Measurements from ENCODE around the gene PAQR4. TPM values are rescaled to one million over a fixed set of nuclear protein-coding genes. Genes with fewer than 3 reads are reported as not detected.

The PAQR4 gene
- total and polyA plus RNA-seq, 7 experiments from 2014 or later = 0.40 to 39.4 (median 0.70) TPM; not detected in 1

DNA sequence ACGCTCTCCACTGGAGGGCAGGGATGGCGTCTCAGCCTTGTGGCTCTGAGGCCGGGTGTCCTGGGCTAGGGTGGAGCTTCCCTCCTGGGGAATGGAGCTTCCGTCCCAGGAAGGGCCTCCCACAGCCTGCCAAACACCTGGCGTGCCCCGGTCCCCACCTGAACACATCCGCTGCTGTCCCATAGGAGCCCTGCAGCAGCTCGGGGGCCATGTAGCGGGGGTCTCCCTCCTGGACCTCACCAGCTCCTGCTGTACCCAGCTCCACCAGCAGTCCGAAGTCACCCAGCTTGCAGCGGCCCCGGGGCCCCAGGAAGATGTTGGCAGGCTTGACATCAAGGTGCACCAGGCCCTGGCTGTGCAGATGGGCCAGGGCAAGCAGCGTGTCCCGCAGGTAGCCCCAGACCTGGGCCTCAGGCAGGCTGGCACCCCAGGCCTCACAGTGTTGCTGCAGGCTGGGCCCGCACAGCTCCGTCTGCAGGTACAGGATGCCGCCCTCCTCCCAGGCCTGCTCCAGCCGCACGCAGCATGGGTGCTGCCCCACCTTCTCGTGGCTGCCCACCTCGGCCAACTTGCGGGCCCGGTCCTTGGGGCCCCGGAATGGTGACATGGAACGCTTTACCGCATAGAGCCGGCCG is 6.1 kb downstream of the PAQR4 start:
- Histone ChIP-seq H3K4me1 (ENCODE audit: control insufficient read depth in 2 of 2, insufficient read depth in 2 of 2, low read length in 2 of 2) (peaks cover 0 to 6% of the 10 kb centered on the region in 2 donors), H3K27me3 (ENCODE audit: control insufficient read depth in 2 of 2, insufficient read depth in 2 of 2, low read length in 2 of 2) (no peaks in the 10 kb centered on the region), H3K27ac (ENCODE audit: low read depth, low read length) (no peak overlapping the region), H3K36me3 (ENCODE audit: control insufficient read depth in 2 of 3, insufficient read depth in 3 of 3, low read length in 3 of 3) (no peaks in the 10 kb centered on the region), H3K4me3 (ENCODE audit: low read length) (no peak overlapping the region), H3K9me3 (ENCODE audit: control insufficient read depth in 2 of 3, low read length in 3 of 3) (no peaks in the 10 kb centered on the region)
- Mint-ChIP-seq H3K27me3 (peaks cover 0 to 6% (median 0%) of the 10 kb centered on the region in 5 donors), H3K4me1 (peaks cover 0 to 24% (median 3%) of the 10 kb centered on the region in 7 donors), H3K27ac (no peak overlapping the region), H3K9me3 (peaks cover 0 to 1% (median 0%) of the 10 kb centered on the region in 11 donors), H3K36me3 (peaks cover 0 to 2% (median 0%) of the 10 kb centered on the region in 5 donors), H3K4me3 (no peak overlapping the region)
- no peak for ATAC-seq
- DNase-seq = no peak
- ChIA-PET POLR2A (no interaction called here), CTCF (no interaction called here)
- intact Hi-C loops (cut with micrococcal nuclease) = no loop called here

DNA sequence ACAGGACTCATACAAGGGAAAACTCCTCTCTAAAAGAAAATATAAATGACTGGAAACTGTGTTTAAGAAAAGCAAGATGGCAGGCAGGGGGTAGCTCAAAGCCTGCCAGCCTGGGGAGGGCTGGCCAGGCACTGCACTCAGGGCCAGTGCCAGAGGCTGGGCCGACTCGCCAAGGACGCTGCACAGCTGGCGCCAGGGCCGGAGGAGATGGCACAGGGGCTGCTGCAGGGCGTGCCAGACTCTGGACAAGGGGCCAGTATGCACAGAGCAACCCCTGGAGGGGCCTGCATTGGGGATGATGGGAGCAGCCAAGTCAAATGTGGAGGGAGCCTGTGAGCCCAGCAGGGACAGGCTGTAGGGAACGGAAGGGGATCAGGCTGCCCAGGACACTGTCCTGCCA is 7.1 kb downstream of the PAQR4 start:
- H3K36me3 Mint-ChIP-seq = peaks cover 0 to 2% (median 0%) of the 10 kb centered on the region in 5 donors
- H3K27ac Mint-ChIP-seq = no peak overlapping the region
- intact Hi-C loops (cut with micrococcal nuclease) = no loop called here
- Histone ChIP-seq H3K27me3 (ENCODE audit: control insufficient read depth in 2 of 2, insufficient read depth in 2 of 2, low read length in 2 of 2) (no peaks in the 10 kb centered on the region), H3K4me3 (ENCODE audit: low read length) (no peak overlapping the region), H3K36me3 (ENCODE audit: control insufficient read depth in 2 of 3, insufficient read depth in 3 of 3, low read length in 3 of 3) (no peaks in the 10 kb centered on the region), H3K9me3 (ENCODE audit: control insufficient read depth in 2 of 3, low read length in 3 of 3) (no peaks in the 10 kb centered on the region), H3K4me1 (ENCODE audit: control insufficient read depth in 2 of 2, insufficient read depth in 2 of 2, low read length in 2 of 2) (peaks cover 5 to 6% of the 10 kb centered on the region in 2 donors), H3K27ac (ENCODE audit: low read depth, low read length) (no peak overlapping the region)
- ChIA-PET CTCF (no interaction called here), POLR2A (no interaction called here)
- peaks cover 0 to 19% (median 1%) of the 10 kb centered on the region in 7 donors for H3K4me1 Mint-ChIP-seq
- H3K4me3 Mint-ChIP-seq = no peak overlapping the region
- H3K9me3 Mint-ChIP-seq = peaks cover 0 to 1% (median 0%) of the 10 kb centered on the region in 11 donors
- peaks cover 0 to 6% (median 0%) of the 10 kb centered on the region in 5 donors for H3K27me3 Mint-ChIP-seq
- DNase-seq = no peak
- ATAC-seq = no peak

- ATAC-seq (no peak), DNase-seq (no peak)
- H3K27ac Mint-ChIP-seq = no peak overlapping the region
- intact Hi-C loops (cut with micrococcal nuclease) = no loop called here
- Histone ChIP-seq H3K4me3 (ENCODE audit: low read length) (no peak overlapping the region), H3K27me3 (ENCODE audit: control insufficient read depth in 2 of 2, insufficient read depth in 2 of 2, low read length in 2 of 2) (no peaks in the 10 kb centered on the region), H3K27ac (ENCODE audit: low read depth, low read length) (no peak overlapping the region), H3K36me3 (ENCODE audit: control insufficient read depth in 2 of 3, insufficient read depth in 3 of 3, low read length in 3 of 3) (no peaks in the 10 kb centered on the region), H3K9me3 (ENCODE audit: control insufficient read depth in 2 of 3, low read length in 3 of 3) (no peaks in the 10 kb centered on the region), H3K4me1 (ENCODE audit: control insufficient read depth in 2 of 2, insufficient read depth in 2 of 2, low read length in 2 of 2) (peaks cover 5 to 6% of the 10 kb centered on the region in 2 donors)
- H3K27me3 Mint-ChIP-seq = peaks cover 0 to 6% (median 0%) of the 10 kb centered on the region in 5 donors
- peaks cover 0 to 1% (median 0%) of the 10 kb centered on the region in 11 donors for H3K9me3 Mint-ChIP-seq
- peaks cover 0 to 3% (median 0%) of the 10 kb centered on the region in 5 donors for H3K36me3 Mint-ChIP-seq
- H3K4me1 Mint-ChIP-seq = peaks cover under 1 to 21% (median 6%) of the 10 kb centered on the region in 7 donors
- ChIA-PET CTCF (no interaction called here), POLR2A (interaction anchor here (0.6 kb wide), 1 partner anchor 106 kb away, joined by 3 read pairs; no protein-coding TSS in a partner anchor)
- no peak overlapping the region for H3K4me3 Mint-ChIP-seq
Observed at GRCh38 chr16:2976673-2977072, 7.5 kb downstream of the PAQR4 start.

DNA sequence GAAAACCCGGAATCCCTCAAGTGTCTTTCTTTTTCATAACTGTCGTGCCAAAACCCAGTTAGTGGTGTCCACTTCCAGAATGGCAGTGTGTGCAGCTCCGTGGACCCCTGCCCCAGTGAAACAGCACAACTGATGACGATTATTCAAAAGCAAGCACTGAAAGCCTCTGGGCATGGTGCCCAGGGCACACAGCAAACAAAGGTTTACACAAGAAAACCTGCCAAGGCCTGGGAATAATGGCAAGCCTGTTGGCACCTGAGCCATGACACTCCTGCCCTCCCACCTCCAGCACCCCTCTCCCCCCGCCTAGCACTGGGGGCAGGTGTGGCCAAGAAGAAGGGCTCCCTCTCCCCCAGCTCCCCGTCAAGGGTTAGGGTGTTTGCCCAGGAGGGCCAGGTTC is 8.3 kb downstream of the PAQR4 start:
- Mint-ChIP-seq H3K4me3 (peak overlapping the region in 1 of 10 donors; percentile 61), H3K36me3 (peaks cover 0 to 4% (median 0%) of the 10 kb centered on the region in 5 donors), H3K27ac (no peak overlapping the region), H3K4me1 (peaks cover 8 to 18% (median 11%) of the 10 kb centered on the region in 7 donors), H3K27me3 (no peaks in the 10 kb centered on the region), H3K9me3 (peaks cover 0 to 1% (median 0%) of the 10 kb centered on the region in 11 donors)
- Histone ChIP-seq H3K9me3 (ENCODE audit: control insufficient read depth in 2 of 3, low read length in 3 of 3) (no peaks in the 10 kb centered on the region), H3K36me3 (ENCODE audit: control insufficient read depth in 2 of 3, insufficient read depth in 3 of 3, low read length in 3 of 3) (no peaks in the 10 kb centered on the region), H3K27ac (ENCODE audit: low read depth, low read length) (no peak overlapping the region), H3K4me1 (ENCODE audit: control insufficient read depth in 2 of 2, insufficient read depth in 2 of 2, low read length in 2 of 2) (peaks cover 5 to 6% of the 10 kb centered on the region in 2 donors), H3K4me3 (ENCODE audit: low read length) (no peak overlapping the region), H3K27me3 (ENCODE audit: control insufficient read depth in 2 of 2, insufficient read depth in 2 of 2, low read length in 2 of 2) (no peaks in the 10 kb centered on the region)
- ChIA-PET POLR2A (interaction anchor here (0.6 kb wide), 3 partner anchors 107 to 277 kb away, joined by 3 to 5 read pairs (median 3); no protein-coding TSS in a partner anchor), CTCF (interaction anchor here (0.7 kb wide), 1 partner anchor 86 kb away, joined by 4 read pairs; no protein-coding TSS in a partner anchor)
- no peak for ATAC-seq
- no peak for DNase-seq
- intact Hi-C loops (cut with micrococcal nuclease) = no loop called here

DNA sequence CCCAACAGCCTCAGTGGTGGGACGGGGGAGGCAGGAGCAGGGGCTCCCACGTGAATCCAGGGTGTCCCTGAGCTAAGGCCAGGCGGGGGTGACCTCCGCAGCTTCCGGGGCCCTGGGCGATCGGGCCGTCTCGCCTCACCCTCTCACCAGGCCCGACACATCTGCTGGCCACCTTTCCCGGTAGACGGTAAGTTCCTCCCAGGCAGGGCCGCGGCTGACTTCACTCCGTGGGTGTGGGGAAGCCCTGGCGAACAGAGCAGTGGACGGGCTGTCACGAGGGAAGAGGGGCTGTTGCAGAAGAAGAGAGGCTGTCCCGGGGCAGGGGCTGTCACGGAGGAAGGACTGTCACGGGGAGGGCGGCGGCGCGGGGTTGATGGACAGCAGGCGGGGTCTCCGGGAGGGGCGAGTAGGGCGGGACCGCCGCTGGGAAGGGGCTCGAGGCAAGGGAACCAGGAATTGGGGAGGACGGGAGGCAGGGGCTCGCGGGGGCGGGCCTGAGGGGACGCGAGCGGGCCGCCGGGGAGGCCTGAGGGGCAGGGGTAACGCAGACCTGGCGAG is 10.6 kb downstream of the PAQR4 start:
- Mint-ChIP-seq H3K27me3 (peaks cover 0 to 2% (median 0%) of the 10 kb centered on the region in 5 donors), H3K27ac (peak overlapping the region in 1 of 9 donors; percentile 88), H3K4me1 (peaks cover 9 to 29% (median 14%) of the 10 kb centered on the region in 7 donors), H3K9me3 (peaks cover 0 to 2% (median 0%) of the 10 kb centered on the region in 11 donors), H3K4me3 (peak overlapping the region in 8 of 10 donors; percentile 33 to 91 (median 66)), H3K36me3 (peaks cover 0 to 4% (median 0%) of the 10 kb centered on the region in 5 donors)
- Histone ChIP-seq H3K4me3 (ENCODE audit: low read length) (peak overlapping the region; percentile 73), H3K4me1 (ENCODE audit: control insufficient read depth in 2 of 2, insufficient read depth in 2 of 2, low read length in 2 of 2) (peaks cover 5 to 6% of the 10 kb centered on the region in 2 donors), H3K27me3 (ENCODE audit: control insufficient read depth in 2 of 2, insufficient read depth in 2 of 2, low read length in 2 of 2) (no peaks in the 10 kb centered on the region), H3K9me3 (ENCODE audit: control insufficient read depth in 2 of 3, low read length in 3 of 3) (no peaks in the 10 kb centered on the region), H3K27ac (ENCODE audit: low read depth, low read length) (no peak overlapping the region), H3K36me3 (ENCODE audit: control insufficient read depth in 2 of 3, insufficient read depth in 3 of 3, low read length in 3 of 3) (no peaks in the 10 kb centered on the region)
- ATAC-seq = no peak
- intact Hi-C loops (cut with micrococcal nuclease) = loop anchor here (1.0 to 5.0 kb wide), 8 partner anchors 9 to 97 kb away; partner anchors contain the start of genes FLYWCH1 (in 1 of the 2), FLYWCH2 (in 1 of the 2), PAQR4 (in 1 of the 2) and THOC6 (in 1 of the 2)
- CTCF ChIA-PET = no interaction called here
- POLR2A ChIA-PET = interaction anchor here (0.6 to 2.5 kb wide), 6 partner anchors 15 to 135 kb away, joined by 3 to 6 read pairs (median 3); partner anchors contain the start of genes FLYWCH1 and TNFRSF12A
- DNase-seq = peak in 1 of 9 donors; percentile 57
